Superior temporal gyrus (tissue), 1 donor: ENCODE data around the gene SMIM43.
"Not testable (repeated sequence)": the region's sequence is repeated elsewhere in the genome, so short reads cannot be mapped to it uniquely, and the experiment has no call there.

Experiments used
- DNase-seq: peaks from one replicate; pipeline ENCODE4 v3.0.0-alpha.2; 2016; ENCODE audit errors: extremely low spot score

SMIM43 gene

GRCh38 chr4:121783210-121783609 is 18.2 kb upstream of the SMIM43 start:
- DNase-seq, result no peak

GRCh38 chr4:121778991-121779628 is 14.1 kb upstream of the SMIM43 start:
- no peak for DNase-seq

DNA sequence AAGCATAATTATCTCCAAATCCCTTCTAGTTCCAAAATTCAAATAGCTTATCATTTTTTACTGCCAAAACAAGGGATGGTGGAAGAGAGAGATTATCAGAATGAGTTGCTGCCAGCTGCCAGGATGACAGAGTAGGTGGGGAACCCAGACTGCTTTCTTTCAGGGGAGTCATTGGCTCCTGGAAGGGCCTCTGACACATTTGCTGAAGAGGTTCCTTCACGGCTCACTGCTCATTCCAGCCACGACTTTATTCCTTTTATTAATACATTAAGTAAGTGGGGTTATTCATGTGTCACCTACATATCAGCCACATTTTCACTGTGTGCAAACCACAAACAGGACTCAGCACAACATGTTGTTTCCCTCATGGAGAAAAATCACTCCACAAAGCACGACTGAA is 12.7 kb upstream of the SMIM43 start:
- no peak for DNase-seq

DNA sequence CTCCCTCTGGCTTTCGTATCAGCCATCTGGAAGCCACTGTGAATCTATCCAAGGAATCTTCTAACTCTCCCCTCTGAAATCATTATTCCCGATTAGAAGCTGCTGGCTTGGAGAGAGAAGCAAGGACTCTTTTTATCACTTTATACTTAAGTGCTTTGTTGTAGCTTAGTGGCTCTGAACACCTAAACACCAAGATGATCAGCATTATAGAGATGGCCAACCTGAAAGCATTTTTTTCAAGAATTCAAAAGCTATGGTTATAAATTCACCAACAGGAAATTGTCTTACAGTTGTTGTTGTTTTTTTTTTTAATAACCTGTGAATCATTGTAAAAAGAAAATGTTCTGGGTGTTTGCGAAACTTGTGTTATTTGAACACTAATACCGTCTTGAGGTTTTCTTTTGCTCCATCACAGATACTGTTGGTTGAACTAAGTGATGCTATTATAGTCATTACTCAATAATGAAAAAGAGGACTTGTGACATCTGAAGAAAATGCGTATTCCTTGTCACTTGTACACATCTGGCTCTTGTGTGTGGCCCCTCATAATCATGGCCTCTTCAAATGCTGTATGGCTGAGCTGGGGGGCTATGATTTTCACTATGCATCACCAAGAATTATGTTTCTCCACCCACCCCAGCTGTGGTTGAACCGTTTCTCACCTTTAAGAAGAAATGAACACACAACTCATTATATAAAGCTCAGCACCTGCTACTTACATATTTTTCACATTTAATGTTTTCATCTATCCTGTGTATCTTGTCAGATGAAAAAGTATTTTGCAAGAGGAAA is 11.8 kb upstream of the SMIM43 start:
- no peak for DNase-seq

- DNase-seq, result no peak
Observed at GRCh38 chr4:121773883-121774282, 8.9 kb upstream of the SMIM43 start.

- no peak for DNase-seq
Observed at GRCh38 chr4:121771869-121772268, 6.9 kb upstream of the SMIM43 start.

GRCh38 chr4:121769341-121769740 is 4.4 kb upstream of the SMIM43 start:
- DNase-seq, result no peak

DNA sequence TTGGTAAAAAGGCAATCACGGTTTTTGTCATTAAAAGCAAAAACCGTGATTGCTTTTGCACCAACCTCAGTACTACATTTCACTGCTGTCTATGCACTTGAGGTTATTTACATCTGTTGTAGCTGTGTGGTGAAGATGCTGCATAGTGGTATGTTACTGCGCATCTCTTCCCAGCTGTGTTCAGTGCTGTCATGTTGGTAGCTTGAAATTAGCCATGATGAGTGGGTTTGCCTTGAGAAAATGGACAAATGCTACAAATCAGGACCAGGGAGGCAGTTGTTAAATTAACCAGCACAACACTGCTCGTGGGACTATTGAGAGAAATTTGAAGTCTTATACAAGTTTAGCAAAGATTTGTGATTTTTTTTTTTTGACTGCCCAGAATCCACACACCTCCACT is 2.2 kb upstream of the SMIM43 start:
- no peak for DNase-seq

DNA sequence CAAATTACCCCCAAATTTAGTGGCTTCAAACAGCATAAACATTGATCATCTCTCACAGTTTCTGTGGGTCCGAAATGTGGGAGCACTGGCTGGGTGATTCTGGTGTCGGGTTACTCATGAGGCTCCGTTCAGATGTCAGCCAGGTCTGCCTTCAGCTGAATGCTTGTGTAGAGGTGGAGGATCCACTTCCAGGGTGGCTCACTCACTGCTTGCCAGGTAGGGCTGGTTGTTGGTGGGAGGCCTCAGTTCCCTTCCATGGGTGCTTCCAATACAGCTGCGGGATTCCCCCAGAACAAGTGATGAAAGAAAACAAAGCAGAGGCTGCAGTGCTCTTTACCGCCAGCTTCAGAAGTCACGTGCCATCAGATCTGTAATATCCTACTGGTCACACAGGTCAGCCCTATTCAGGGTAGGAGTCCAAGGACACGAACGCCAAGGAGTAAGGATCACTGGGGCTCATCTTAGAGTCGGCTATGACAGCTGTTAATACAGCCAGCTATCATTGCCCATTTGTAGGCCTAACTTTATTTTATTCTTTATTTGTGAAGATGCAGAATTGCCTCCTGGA is 1.1 kb upstream of the SMIM43 start:
- no peak for DNase-seq

DNA sequence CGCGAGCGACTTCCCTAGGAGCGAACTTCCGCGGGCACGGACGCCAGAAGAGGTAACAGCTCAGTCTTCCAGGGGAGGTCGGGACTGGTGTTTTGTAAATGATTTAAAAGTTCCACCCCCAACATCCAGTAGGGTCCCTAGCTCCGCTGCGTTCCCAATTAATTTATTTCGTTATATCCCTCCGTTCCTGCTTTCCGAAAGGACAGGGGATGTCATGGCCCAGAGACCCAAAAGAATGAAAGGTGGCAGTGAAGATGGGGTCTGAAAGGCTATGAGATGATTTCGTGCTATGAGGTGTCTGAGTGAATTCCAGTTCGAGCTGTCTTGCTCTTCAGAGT is 373 bp upstream of the SMIM43 start:
- no peak for DNase-seq

GRCh38 chr4:121764303-121764701 is 662 bp downstream of the SMIM43 start:
- DNase-seq, result no peak

GRCh38 chr4:121760205-121760604 is 4.8 kb downstream of the SMIM43 start:
- no peak for DNase-seq

DNA sequence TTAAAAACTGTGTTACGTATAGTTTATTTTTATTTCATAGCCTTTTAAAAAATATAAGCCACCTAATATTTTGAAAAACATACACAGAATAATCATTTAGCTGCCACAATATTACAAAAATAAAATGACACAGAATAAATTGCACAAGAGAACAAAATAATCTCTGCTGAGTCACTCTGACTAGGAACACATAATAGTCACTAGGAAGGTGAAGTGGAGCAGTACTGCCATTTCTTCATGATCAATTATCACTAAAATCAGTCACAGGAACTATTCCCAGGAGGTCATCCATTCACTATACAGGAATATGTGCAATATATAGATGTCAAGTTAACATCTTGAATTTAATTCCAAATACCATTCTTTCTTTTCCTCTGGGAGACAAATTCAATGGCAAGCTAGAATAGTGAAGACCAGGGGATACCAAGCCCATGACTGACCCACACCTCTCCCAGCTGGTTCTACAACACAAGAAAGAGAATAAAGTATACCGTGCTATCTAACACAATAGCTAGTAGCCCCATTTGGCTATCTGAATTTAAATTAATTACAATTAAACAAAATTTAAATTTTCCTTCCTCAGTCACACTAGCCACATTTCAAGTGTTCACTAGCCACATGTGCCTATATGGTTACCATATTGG is 5.9 kb downstream of the SMIM43 start:
- DNase-seq, result no peak

- not testable (repeated sequence) for DNase-seq
Observed at GRCh38 chr4:121752142-121752541, 12.8 kb downstream of the SMIM43 start.

GRCh38 chr4:121749225-121749624 is 15.7 kb downstream of the SMIM43 start:
- DNase-seq, result no peak

DNA sequence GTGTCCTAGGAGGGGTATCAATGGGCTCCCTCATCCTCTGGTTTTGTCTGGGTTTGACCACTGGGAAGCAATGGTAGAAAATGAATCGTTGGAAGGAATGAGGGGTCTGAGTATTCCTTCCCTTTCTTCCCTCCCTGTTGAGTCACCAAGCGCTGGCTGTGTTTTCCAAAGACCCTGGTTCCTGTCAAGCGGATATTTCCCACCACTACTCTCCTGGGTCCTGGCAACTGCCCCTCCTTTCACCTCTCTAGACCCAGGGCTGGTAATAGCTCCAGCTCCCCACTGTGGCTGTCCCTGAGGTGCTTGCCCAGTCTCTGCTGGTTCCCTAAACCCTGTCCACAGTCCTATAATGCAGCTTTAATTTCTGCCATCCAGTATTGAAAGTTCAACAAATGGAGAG is 22.2 kb downstream of the SMIM43 start:
- no peak for DNase-seq

- DNase-seq, result no peak
Observed at GRCh38 chr4:121741751-121742150, 23.2 kb downstream of the SMIM43 start.

DNA sequence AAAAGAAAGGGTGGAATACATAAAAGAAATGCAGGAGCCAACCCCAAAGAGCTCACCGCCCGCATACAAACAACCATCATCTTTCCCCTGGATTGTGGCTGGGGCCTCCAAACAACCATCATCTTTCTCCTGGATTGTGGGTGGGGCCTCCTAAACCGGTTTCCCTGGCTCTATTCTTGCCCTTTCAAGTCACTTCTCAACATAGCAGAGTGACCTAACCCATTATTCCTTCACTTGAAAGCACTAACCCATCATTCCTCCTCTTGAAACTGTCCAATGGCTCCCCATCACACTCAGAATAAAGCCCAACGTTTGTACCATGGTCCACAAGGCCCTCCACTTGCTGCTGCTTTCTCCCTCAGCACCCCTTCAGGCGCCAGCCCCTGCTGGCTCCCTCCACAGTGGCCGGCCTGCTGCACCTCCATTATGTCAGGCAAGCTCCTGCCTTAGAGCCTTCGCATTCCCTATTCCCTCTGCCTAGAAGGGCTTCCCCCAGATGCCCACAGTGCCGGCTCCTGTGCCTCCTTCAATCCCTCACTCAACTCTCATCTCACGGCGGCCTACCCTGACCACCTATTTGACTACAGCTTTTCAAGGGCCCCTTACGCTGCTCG is 24.1 kb downstream of the SMIM43 start:
- no peak for DNase-seq

DNA sequence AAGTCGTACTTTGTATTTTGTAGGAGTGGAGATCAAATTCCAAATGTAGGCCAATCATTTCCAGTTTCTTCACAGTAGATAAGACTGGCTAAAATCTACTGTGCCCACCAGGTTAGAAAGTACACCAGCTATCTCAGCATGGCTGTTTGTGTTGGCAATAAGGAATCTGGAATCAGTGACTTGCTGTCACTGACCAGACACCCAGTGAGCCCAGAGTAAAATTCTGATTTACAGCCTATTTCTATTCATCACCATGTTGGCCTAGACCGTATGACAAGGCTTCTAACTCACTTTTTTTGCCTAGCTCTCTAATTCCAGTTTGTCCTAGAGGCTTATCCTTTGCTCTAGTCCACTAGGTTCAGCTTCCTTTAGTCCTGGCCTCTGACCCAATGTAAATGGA is 25.4 kb downstream of the SMIM43 start:
- DNase-seq, result no peak

DNA sequence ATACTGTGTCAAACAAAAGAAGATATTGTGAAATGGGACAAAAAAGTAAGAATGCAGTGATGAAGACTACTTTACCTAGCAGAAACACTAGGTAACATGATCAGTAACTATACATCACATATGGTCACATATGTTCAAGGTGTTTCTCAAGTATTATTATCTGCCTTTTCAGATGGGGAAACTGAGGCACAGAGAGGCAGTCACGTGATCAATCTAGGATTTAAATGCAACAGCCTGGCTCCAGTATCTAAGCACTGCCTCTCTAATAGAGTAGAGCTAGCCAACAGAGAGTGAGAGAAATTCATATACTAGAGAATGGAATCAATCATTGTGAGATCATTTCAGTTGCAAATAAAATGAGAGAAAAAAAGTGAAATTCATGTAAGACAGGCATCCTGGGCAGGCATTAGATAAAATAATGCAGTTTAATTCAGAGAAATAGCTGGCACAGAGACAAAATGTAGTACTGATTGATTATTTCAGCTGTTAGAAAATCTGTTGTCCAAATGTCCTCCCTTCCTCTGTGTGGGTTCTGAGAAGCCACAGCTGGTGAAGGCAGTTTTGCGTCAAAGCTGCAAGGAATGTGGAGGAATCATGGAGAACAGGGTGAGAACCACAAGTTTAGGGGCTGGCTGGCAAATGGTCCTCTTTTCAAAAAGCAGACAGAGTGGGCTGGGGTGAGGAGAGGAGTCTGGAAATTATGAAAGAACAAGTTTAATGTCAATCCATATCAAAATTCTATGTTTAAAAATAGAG is 26.0 kb downstream of the SMIM43 start:
- DNase-seq, result no peak

- DNase-seq, result peak; percentile 36
Observed at GRCh38 chr4:121737846-121738554, 27.0 kb downstream of the SMIM43 start.
